ENCODE data around the gene CLEC16A.

CLEC16A gene

DNA sequence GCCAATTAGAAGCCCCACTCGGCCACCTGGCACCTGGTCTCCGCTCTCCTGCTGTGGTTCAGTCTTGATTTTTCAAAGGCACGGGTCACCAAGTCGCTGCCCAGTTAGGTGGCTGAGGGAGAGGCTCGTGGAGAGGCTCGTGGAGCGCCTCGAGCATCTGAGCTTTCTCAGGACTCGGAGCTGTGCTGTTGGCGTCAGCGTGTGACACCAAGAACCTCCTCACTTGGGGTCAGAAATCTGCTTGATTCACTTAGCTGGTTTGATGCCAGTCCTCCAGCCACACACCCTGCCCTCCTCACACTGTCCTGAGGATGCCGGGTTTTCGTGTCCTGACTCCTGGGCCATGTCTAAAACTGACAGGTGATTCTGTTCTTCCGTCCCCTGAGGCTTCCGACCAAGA is 229.1 kb downstream of the CLEC16A start:
- TF ChIP-seq ZNF274 (IDR thresholded peaks at IDR 0.05; ENCODE audit: low read depth, low read length) = no peak

DNA sequence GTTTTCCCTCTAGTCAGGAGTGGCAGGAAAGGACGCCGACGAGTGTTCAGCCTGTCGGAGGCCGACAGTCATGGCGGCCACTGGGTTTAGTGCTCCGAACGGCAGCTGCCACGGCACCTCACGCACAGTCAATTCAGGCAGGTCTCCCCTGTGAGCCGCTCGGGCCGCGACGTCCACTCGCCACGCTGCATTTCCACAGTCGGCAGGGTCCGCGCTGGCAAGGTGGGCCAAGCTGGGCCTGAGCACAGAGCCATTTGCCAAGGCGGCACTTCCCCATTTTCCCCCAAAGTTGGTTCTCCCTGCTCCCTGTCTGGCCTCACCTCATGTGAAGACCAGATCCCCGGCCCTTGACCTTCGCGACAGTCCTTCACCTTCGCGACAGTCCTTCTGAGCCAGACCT is 229.8 kb downstream of the CLEC16A start:
- TF ChIP-seq ZNF274 (IDR thresholded peaks at IDR 0.05; ENCODE audit: low read depth, low read length) = no peak
- H3K4me3 ChIP-seq (ENCODE audit: low read length) = no peak overlapping the region

More for the DNA sequence above, 229.1 kb downstream of the CLEC16A start:
- H3K4me3 ChIP-seq (ENCODE audit: low read length) = no peak overlapping the region

DNA sequence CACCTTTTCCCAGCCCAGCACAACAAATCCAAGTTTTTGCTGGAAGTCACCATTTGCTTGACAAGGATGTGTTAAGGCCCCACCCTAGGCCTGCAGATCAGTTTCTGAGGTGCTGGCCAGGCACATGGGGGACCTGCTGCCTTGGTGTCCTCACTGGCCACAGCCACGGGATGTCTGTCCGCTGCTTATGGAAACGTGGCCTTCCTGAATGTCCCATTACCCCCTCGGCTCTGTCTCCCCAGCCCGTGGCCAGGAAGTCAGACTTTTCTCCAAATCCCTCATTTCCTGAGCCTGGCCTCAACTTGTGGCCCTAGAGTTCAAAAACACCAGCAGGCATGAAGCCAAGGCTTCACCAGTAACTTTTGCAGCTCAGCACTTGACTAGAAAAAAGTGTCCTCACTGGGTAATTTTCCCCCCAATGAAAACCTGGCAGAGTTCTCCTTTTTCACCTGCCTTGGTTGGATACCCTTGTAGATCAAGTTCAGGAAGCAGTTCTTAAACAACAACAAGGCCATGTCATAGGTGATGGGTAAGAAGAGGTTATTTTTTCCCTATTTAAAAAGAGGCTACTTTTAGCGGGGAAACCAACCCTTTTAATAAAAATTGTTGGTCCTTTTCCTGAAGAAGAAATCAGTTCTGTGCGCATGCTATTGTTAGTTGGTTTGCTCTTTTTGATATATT is 230.9 kb downstream of the CLEC16A start:
- no peak for TF ChIP-seq ZNF274 (IDR thresholded peaks at IDR 0.05; ENCODE audit: low read depth, low read length)

DNA sequence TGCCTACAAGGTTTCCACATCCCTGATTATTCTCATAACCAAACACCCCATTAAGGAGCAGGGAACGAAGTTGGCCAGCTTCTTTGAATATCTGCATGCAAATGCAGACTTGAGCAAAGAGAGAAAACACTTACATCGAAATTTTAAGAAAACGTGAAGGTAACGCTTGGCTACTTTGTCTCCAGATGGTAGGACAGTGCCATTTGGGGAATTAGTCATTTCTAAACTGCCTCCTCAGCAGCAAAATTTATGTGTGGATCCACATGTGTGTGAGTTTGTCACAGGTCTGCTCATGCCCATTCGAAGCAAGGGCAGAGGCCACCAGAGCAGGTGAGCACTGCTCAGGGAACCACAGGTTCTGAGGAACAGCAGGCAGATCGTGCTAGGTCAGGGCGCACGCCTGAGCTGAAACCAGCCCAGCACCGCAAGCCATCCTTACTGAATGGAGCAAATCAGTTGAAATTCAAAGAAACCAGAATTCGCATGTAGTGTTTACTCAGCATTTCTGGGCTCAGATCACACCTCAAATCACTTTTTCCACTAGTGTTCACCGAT is 231.5 kb downstream of the CLEC16A start:
- TF ChIP-seq ZNF274 (IDR thresholded peaks at IDR 0.05; ENCODE audit: low read depth, low read length) = no peak

More for the DNA sequence above, 230.9 kb downstream of the CLEC16A start:
- no peak overlapping the region for H3K4me3 ChIP-seq (ENCODE audit: low read length)

DNA sequence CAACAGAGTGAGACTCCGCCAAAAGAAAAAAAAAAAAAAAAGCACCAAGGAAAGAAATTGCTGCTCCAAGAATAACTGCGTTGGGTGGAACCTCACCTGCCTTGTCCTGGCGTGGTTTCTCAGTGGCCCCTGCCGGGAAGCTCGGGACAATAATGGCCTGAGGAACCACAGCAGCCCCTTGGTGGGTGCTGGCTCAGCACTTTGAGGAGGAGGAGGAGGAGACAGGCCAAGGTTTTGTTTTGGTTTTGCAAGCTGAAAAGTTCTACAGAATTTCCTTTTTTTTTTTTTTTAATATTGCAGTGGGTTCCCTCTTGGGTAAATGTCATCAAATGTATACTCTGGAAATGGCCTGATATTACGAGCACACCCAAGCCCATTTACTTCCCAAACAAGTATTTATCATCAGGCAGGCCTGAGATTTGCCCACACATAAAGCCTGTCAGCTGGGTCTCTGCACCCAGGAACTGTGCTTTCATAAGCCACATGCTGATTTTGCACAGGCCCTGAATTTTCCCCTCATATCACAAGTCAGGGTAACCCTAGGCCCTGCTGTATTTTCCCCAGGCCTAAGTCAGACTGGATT is 233.3 kb downstream of the CLEC16A start:
- no peak overlapping the region for H3K4me3 ChIP-seq (ENCODE audit: low read length)
- no peak for TF ChIP-seq ZNF274 (IDR thresholded peaks at IDR 0.05; ENCODE audit: low read depth, low read length)

More for the DNA sequence above, 231.5 kb downstream of the CLEC16A start:
- no peak overlapping the region for H3K4me3 ChIP-seq (ENCODE audit: low read length)

DNA sequence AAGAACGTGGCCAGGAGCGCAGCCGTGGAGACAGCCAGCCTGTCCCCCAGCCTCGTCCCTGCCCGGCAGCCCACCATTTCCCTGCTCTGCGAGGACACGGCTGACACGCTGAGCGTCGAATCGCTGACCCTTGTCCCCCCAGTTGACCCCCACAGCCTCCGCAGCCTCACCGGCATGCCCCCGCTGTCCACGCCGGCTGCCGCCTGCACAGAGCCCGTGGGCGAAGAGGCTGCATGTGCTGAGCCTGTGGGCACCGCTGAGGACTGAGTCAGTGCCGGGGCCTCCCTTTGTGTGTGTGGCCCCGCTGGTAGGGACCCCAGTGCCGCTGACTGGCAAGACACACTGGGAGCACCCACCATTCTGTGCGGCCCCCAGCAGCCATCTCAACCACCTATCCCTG is 234.1 kb downstream of the CLEC16A start:
- H3K4me3 ChIP-seq (ENCODE audit: low read length) = no peak overlapping the region
- no peak for TF ChIP-seq ZNF274 (IDR thresholded peaks at IDR 0.05; ENCODE audit: low read depth, low read length)

DNA sequence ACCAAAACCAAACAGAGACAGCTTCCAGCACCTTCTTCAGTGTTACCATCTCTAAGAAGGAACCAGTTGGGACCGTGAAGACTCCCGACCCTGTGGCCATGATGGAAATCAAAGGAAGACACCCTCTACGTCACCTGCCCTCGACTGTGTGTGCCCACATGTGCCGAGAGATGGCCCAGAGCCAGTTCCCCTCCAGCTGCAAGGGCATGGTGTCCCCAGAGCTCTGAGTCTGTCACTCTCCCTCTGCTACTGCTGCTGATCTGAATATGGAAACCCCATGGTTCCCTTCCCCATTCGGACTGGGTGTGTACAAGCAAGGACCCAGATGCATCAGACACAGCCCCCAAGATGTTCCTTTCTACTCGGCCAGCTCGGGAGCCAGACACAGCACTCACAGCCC is 235.2 kb downstream of the CLEC16A start:
- TF ChIP-seq ZNF274 (IDR thresholded peaks at IDR 0.05; ENCODE audit: low read depth, low read length) = no peak
- H3K4me3 ChIP-seq (ENCODE audit: low read length) = no peak overlapping the region

DNA sequence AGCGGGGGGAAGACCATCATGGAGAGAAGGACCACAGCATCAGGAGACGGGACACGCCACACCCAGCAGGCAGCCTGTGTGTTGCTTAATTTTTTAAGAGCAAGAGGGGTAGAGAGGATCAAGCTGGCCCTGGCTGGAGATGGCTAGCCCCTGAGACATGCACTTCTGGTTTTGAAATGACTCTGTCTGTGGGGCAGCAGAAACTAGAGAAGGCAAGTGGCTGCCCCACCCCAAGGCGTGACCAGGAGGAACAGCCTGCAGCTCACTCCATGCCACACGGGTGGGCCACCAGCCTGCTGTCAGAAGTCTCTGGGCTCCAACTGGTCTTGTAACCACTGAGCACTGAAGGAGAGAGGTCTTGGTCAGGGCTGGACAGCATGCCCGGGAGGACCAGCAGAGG is 236.1 kb downstream of the CLEC16A start:
- no peak overlapping the region for H3K4me3 ChIP-seq (ENCODE audit: low read length)
- TF ChIP-seq ZNF274 (IDR thresholded peaks at IDR 0.05; ENCODE audit: low read depth, low read length) = no peak

DNA sequence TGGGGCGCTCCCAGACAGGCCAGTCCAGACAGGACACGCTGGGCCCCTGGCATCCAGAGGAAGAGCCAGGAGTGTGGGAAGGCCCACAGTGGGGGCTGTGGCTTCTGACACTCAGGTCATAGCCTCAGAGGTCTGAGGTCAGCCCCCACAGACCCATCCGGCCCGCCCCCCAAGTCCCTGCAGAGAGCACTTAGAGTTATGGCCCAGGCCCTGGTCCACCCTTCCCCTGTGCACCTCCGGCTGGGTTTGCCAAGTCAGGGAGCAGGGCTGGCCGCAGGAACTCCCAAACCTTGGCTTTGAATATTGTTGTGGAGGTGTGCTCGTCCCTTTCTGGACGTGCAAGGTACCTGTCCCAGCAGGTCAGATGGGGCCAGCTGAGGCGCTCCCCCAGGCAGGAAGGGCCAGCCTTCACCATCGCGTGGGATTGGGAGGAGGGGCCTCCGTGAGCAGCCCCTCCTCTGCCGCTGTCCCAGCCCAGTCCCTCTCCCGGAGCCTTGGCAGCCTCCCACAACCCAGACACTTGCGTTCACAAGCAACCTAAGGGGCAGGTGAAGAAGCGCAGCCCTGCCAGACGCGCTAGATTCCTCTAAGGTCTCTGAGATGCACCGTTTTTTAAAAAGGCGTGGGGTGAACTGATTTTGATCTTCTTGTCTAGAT is 237.0 kb downstream of the CLEC16A start:
- no peak for TF ChIP-seq ZNF274 (IDR thresholded peaks at IDR 0.05; ENCODE audit: low read depth, low read length)
- H3K4me3 ChIP-seq (ENCODE audit: low read length) = no peak overlapping the region

DNA sequence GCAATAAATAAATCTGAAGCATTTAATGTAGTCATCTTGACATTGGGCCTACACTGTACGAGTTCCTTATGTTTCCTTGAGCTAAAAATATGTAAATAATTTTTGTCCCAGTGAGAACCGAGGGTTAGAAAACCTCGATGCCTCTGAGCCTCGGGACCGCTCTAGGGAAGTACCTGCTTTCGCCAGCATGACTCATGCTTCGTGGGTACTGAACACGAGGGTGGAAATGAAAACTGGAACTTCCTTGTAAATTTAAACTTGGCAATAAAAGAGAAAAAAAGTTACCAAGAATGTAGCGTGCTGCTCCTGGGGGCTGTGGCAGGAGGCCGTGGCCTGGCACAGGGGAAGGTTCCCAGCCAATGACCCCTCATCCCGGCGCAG is 237.5 kb downstream of the CLEC16A start:
- no peak for TF ChIP-seq ZNF274 (IDR thresholded peaks at IDR 0.05; ENCODE audit: low read depth, low read length)
- no peak overlapping the region for H3K4me3 ChIP-seq (ENCODE audit: low read length)

DNA sequence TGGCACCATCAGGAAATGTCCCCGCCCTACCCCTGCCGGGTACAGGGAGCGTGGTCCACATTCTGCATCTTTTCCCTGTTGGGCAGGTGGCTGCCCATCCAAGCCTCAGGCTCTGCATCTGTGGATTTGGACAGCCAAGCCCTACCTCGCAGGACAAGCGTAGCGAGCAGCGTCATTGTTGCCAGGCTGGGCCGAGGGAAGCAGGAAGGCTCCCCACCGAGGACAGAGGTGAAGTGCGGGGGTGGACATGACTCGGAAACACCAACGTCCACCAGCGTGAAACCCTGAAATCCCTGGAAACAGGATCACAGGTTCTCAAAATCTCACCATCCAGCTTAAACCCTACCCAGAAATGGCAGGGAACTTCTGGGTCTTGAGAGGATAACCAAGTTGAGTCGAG is 238.0 kb downstream of the CLEC16A start:
- no peak overlapping the region for H3K4me3 ChIP-seq (ENCODE audit: low read length)
- no peak for TF ChIP-seq ZNF274 (IDR thresholded peaks at IDR 0.05; ENCODE audit: low read depth, low read length)

DNA sequence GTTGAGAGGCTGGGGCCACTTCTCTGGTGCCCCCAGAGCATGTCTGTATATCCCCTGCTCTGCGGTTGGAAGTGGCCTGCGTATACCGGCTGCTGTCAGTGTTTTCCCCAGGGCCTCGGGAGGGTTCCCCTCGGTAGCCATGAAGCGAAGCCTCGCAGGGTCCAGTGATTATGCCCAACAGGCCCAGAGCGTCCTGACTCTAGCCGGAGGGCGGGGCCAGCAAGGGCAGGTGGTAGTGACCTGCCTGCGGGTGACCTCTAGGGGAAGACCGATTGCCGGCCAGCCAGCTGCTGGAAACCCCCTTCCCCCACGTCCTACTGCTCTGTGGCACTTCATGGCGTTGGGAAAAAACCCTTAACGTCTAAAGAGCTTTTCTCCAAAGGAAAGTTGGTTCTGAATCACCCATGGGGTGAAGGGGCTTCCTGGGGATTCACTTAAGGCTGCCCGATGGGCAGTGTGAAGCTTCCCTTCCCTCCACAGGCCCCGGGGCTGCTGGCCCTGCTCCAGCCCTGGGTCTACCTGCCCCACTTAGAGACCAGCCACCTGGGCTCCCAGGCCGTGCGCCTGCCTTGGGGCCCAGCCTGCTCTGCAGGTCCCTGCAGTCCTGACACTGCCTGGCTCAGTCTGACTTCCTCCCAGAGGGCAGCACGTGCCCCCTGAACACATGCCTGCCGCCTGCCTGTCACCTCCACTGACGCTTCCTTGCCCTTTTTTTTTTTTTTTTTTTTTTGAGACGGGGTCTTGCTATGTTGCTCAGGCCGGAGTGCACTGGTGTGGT is 238.9 kb downstream of the CLEC16A start:
- no peak for TF ChIP-seq ZNF274 (IDR thresholded peaks at IDR 0.05; ENCODE audit: low read depth, low read length)
- no peak overlapping the region for H3K4me3 ChIP-seq (ENCODE audit: low read length)

DNA sequence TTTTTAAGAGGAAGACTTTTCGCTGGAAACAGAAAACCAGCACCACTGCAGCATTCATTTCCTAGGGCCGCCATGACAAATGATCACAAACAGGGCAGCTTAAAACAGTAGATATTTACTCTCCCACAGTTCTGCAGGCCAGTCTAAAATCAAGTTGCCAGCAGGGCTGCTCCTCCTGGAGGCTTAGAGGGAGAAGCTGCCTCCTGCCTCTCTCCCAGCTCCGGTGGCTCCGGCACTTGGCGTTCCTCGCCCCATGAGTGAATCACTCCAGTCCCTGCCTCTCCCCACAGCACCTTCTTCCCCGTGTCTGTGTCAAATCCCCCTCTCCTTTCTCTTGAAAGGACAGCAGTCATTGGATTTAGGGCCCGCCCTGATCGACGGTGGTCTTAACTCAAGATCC is 239.6 kb downstream of the CLEC16A start:
- no peak for TF ChIP-seq ZNF274 (IDR thresholded peaks at IDR 0.05; ENCODE audit: low read depth, low read length)
- H3K4me3 ChIP-seq (ENCODE audit: low read length) = no peak overlapping the region

DNA sequence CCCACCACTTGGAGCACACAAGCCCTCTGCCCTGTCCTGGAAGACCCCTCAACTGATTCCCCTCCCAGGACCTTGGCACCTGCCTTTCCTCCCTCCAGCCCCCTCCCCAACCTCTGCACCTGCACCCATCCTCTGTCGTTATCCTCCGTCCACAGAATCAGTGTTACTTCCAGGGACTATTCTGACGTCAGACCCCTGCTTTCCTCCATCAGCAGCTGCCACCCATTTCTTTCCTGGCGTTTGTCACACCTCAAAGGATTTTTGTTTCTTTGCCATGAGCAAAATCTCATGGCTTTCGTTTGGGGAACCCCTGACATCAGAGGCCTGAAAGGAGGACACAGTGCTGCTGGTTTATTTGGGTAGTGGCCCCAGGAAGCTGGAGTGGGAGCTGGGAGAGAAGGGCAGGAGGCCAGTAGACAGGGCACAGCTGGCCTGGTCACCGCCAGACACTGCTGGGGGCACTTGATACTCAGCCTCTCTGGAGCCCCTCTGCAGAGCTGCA is 243.2 kb downstream of the CLEC16A start:
- H3K4me3 ChIP-seq (ENCODE audit: low read length) = no peak overlapping the region
- no peak for TF ChIP-seq ZNF274 (IDR thresholded peaks at IDR 0.05; ENCODE audit: low read depth, low read length)

All from GM08714 (cell line).